ENCODE measurements around the gene CIDEB.

Gene CIDEB

DNA sequence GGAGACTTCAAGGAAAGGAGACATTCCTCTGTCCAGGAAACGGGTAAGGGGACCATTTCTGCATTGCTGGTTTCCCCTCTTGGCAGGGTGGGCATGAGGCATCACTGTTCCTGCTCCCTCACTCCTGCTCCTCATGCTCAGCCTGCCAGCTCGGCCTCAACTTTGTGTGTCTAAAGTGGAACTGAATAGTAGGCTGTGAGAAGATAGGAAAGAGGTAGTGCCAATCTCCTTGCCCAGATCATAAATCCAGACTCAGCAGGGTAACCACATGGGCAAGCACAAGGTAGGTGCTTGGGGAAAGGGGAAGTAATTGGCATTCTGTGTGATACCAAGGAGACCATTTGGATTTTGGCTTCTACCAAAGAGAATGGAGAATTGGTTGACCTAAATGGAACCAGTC, 6.1 kb upstream of the CIDEB start:
- no peak for DNase-seq (ENCODE audit: low read depth in 2 of 2, low spot score in 1 of 2)

DNA sequence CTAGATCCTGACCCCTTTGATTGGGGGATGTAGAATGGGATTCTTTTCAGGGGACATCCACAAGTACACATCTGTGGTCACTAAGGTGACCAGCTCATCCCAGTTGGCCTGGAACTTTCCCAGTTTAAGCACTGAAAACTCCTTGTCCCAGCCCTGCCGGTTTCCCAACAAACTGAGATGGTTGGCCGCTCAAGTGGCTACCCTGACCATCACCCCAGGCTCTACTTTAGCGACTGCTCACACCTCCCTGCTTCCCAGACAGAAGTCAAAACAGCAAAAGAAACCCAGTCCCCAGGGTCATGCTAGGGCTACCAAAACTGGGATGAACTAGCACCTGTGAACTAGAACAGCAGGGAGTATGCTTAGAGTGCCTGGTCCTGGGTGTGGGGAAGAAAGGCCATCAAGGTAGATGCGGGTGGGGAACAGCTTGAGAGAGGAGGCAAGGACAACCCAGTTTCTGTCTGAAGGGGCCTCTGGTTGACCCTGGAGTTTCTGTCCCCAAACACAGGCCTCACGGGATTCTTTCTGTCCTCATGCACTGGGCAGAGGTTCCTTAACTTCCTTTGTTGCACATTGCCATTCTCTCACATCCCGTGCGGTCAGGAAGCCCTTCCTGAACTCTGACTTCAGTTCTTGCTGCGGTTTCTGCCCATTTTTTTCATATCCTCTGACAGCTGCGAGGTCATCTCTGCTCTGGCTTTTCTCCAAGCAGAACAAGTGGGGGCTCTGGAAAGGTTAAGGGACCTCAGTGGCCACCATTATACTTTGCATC, 5.1 kb upstream of the CIDEB start:
- DNase-seq (ENCODE audit: low read depth in 2 of 2, low spot score in 1 of 2), result no peak

DNA sequence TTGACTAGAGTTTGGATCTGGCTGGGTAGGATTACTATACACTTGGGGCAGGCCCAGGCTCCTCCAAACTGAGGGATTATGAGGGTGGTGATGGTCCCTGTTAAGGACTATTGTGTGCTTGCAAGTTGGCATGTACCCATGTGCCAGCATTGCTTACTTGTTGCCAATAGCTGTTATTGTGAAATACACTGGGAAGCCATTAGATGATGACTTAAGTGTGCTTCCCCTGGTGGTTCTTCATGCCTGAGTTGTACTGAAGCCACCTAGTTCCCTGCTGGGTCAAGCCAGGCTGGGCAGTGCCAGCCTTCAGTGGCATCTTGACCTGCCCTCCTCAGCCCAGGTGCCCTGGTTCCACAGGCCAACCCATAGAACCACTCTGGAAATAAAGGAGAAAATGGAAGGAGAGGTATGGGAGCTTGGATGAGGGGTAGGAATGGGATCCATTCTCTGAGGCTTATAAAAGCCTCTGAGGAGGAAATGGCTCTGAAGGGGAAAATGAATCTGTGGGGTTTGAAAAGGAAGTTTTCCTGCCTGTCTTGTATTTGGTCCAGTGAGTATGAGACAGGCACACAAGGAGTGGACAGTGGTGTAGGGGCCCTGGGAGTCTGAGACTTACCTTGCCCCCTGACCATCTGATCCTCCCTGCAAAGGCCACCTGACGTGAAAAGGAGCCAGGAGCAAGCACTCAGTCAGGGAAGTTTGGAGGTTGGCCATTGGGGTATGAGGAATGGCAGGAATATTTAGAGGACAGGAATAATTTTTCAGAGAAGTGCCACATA, 4.2 kb upstream of the CIDEB start:
- no peak for DNase-seq (ENCODE audit: low read depth in 2 of 2, low spot score in 1 of 2)

DNA sequence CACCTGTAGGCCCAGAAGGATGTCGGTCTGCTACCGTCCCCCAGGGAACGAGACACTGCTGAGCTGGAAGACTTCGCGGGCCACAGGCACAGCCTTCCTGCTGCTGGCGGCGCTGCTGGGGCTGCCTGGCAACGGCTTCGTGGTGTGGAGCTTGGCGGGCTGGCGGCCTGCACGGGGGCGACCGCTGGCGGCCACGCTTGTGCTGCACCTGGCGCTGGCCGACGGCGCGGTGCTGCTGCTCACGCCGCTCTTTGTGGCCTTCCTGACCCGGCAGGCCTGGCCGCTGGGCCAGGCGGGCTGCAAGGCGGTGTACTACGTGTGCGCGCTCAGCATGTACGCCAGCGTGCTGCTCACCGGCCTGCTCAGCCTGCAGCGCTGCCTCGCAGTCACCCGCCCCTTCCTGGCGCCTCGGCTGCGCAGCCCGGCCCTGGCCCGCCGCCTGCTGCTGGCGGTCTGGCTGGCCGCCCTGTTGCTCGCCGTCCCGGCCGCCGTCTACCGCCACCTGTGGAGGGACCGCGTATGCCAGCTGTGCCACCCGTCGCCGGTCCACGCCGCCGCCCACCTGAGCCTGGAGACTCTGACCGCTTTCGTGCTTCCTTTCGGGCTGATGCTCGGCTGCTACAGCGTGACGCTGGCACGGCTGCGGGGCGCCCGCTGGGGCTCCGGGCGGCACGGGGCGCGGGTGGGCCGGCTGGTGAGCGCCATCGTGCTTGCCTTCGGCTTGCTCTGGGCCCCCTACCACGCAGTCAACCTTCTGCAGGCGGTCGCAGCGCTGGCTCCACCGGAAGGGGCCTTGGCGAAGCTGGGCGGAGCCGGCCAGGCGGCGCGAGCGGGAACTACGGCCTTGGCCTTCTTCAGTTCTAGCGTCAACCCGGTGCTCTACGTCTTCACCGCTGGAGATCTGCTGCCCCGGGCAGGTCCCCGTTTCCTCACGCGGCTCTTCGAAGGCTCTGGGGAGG, 3.1 kb upstream of the CIDEB start, which contains the start of gene LTB4R:
Gene LTB4R (plus strand): TSS at position 857 of the 959 bp plus-strand sequence. CDS start 4,150 bp downstream, outside the sequence.
- DNase-seq (ENCODE audit: low read depth in 2 of 2, low spot score in 1 of 2), result no peak

DNA sequence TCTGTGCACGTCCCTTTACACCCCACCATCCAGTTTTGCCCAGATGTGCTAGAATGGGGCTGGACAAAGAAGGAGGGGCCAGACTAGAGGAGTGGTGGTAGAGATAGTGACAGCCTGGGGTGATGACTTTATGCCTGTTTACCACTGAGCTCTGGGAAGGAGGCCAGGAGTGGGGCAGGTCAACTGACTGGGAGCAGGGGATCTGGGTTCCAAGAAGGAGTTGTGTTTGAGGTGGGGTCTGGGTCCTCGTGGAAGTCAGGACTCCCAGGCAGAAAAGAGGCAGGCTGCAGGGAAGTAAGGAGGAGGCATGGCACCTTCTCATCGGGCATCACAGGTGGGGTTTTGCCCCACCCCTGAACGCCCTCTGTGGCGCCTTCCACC, 2.5 kb upstream of the CIDEB start:
- no peak for DNase-seq (ENCODE audit: low read depth in 2 of 2, low spot score in 1 of 2)

DNA sequence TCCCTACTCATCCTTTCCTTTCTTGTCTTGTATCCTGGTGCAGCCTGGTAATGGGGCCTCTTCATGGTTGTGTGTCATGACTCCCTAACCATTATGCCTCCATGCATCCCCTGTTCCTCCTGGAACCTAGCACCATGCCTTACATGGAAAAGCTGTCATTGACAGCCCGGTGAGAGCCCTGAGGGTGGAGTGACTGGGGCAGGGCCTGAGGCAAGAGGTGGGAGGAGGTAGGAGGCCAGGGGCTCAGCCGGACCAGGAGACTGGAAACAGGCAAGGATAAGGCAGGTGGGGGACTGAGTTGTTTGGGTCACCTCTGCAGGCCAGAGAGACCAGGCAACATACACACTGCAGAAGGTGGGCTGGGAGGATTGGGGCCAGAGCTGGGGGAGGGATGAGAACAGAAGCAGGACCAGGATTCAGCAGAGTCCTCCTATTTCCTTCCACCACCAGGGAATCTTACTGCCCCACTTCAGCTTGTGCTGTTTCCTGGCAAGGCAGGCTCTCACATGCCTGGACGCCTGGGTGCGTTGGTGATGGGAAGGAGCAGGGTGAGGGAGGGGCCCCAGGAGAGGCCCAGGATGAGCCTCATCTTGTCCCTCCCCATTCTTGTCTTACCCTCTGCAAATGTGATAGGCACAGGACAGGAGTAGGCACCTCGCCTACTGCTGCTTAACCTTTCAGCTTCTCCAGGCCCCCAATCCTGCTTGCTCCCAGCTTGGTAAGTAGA, 1.9 kb upstream of the CIDEB start, which contains the start of gene LTB4R2:
Gene LTB4R2 (plus strand): TSS at position 603 of the 727 bp plus-strand sequence. CDS start 525 bp downstream, outside the sequence.
- no peak for DNase-seq (ENCODE audit: low read depth in 2 of 2, low spot score in 1 of 2)

DNA sequence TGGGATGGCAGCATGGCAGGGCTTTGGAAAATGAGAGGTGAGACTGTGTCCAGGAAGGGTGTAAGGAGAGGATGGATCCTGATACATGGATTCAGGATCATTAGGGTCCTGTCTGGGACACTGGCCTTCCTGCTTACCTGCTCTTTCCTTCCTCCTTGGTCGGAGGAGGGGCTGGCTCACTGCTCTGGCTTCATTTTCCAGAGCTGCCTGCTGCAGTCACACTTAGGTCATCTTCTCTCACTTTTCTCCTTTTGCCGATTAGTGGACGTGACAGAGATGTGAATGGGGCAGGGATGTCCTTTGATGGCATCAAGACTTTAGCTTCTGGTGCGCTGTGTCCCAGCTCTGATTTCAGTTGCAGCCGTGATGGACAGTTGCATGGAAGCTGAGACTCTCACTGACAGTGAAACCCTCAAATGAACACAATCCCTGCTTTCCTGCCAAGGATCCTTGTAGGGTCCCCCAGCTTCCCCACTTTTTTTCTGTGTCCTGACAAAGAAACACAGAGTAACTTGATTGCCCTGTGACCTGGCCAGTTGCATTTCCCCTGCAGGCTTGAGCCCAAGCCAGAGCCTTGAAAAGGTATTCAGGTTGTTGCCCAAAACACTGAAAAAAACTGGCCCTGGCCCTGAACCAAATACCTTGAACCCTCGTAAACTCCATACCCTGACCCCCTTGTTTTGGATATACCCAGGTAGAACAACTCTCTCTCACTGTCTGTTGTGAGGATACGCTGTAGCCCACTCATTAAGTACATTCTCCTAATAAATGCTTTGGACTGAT, 756 bp upstream of the CIDEB start:
- DNase-seq (ENCODE audit: low read depth in 2 of 2, low spot score in 1 of 2), result no peak

DNA sequence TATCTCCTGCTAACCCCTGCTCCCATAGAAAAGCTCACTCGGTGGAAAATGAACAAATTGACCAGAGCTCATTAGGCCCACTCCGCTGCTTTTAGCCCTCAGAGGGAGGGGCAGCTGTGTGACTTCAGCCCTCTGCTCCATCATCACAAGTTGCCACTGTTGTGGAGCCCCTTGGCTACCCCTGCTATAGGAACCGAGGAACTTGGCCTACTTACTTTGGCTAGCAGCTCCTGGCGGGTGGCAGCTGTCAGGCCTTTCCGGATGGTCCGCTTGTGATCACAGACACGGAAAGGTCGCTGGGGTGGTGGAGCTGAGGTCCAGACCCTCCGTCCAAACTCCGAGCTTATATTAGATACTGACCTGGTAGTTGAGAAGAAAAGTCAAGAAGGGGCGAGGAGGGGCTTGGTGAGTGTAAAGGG, 612 bp downstream of the CIDEB start:
- no peak for DNase-seq (ENCODE audit: low read depth in 2 of 2, low spot score in 1 of 2)

DNA sequence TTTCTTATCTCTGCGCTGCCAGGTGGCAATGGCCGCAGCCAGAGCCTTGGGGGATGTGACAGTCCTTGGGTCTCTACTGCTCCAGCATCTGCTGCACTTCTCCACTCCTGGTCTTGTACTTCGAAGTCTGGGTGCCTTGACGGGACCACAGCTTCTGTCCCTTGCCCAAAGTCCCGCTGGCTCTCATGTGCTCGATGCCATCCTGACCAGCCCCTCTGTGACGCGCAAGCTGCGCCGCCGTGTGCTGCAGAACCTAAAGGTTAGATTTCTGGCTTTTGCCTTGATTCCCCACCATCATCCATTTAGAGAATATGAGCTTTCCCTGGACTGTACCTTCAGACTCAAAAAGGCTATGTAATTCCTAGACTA, 3.8 kb downstream of the CIDEB start:
- no peak for DNase-seq (ENCODE audit: low read depth in 2 of 2, low spot score in 1 of 2)

DNA sequence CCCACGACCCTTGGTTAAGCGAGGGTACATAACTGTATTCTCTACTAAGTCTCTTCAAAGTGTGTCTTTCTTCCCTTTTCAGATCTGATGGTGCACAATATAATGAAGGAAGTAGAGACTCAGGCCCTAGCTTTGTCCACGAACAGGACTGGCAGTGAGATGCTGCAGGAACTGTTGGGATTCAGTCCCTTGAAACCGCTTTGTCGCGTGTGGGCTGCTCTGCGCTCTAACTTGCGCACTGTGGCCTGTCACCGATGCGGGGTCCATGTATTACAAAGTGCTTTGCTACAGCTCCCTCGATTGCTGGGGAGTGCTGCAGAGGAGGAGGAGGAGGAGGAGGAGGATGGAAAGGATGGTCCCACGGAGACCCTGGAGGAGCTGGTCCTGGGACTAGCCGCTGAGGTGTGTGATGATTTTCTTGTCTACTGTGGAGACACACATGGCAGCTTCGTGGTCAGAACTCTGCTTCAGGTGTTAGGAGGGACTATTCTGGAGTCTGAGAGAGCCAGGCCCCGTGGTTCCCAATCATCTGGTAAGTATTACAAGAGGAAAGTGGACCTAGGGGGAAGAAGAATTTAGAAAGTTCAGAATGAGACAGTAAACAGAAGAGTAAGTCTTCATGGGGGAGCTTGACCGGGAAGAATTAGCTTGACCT, 7.3 kb downstream of the CIDEB start:
- no peak for DNase-seq (ENCODE audit: low read depth in 2 of 2, low spot score in 1 of 2)

DNA sequence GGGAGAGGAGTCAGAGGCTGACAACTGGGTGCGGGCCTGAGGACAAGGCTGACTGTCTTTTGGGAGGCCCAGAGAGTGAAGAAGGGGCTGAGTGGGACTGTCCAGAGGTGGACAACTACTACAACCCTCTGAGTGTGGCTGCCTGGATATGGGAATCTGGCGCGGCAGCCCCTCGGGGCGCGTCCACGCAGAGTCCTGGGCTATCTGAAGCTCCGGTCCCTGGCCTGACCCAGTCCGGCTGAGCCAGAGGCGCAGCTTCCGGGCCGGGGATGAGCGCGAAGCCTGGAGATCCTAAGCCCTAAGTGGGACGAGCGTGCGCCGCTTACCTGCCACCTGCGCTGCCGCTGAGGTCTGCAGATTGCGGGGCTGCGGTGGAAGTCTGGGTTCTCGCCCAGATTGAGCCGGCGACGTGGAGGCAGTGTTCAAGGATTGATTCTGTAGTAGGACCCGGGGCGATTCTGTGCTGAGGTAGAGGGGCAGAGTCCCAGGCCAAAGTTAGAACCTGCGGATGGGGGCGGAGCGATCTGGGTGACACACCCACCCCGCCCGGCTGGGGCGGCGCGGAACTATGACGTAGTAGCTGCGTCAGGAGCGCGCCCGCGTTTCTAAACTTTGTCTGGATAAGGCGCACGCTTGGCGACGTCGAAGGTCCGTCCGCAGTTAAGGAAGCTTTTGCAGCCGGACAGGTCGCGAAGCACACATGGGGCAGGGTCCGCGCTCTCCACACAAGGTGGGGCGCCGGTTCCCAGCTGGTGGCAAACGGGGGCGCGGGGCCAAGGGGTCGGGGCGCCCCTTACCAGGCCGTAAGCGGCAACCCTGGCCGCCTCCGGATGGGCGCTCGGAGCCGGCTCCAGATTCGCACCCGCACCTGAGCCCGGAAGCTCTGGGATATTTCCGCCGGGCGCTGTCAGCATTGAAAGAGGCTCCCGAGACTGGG, 8.3 kb downstream of the CIDEB start, which contains the start of the genes DHRS1 and NOP9:
Gene DHRS1 (minus strand): TSS at position 526 of the 937 bp plus-strand sequence. CDS start 674 bp downstream, outside the sequence.
Gene NOP9 (plus strand): TSS at position 596 of the 937 bp plus-strand sequence. CDS start 105 bp downstream, at position 701.
- DNase-seq (ENCODE audit: low read depth in 2 of 2, low spot score in 1 of 2), result peak; percentile 82 to 91

DNA sequence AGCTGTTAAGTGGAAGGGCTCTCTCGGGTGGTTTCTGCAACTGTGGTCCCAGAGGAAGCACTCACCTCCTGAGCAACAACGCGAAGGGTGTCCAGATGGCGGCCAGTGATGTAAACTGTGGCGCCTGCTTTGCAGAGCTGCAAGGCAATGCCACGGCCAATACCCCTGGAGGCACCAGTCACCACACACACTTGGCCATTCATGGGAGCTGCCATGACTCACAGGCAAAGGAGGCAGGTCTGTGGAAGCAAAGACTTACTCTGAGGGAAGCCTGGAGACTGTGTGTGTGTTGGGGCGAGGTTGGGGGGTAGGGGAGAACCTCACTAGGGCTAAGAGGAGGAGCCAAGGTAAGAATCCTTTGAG, 8.9 kb downstream of the CIDEB start:
- no peak for DNase-seq (ENCODE audit: low read depth in 2 of 2, low spot score in 1 of 2)

DNA sequence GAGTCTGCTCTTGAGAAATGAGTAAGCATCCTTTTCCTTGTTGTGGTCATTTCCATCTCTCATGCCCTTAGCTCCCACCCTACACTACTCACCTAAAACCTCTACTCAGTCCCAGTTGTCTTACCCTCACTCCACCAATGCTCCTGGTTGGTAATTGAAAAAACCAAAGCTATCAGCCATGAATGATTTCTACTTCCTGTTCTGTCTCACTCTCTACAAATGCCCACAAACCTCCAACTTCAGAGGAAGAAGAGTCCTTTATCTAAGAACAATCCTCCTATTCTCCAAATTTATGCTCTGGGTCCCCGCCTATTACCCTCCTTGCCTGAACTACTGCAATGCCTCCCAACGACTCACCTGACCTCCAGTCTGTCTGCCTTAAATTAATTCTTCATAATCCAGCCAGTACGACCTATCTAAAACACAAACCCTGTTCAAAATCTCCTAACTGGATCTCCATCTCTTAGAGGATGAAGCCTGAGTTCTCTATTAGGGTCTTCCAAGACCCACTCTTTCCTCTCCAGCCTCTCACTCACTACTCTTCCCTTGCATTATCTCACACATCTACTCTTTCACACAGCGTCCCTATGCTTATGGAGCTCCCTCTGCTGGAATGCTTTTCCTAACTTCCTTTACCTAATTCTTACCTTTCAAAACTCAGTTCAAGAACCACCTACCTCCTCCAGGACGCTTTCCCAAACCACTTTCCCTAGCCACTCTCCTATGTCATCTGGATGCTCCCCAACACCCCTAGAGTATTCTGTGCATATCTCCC, 10.4 kb downstream of the CIDEB start:
- DNase-seq (ENCODE audit: low read depth in 2 of 2, low spot score in 1 of 2), result no peak

DNA sequence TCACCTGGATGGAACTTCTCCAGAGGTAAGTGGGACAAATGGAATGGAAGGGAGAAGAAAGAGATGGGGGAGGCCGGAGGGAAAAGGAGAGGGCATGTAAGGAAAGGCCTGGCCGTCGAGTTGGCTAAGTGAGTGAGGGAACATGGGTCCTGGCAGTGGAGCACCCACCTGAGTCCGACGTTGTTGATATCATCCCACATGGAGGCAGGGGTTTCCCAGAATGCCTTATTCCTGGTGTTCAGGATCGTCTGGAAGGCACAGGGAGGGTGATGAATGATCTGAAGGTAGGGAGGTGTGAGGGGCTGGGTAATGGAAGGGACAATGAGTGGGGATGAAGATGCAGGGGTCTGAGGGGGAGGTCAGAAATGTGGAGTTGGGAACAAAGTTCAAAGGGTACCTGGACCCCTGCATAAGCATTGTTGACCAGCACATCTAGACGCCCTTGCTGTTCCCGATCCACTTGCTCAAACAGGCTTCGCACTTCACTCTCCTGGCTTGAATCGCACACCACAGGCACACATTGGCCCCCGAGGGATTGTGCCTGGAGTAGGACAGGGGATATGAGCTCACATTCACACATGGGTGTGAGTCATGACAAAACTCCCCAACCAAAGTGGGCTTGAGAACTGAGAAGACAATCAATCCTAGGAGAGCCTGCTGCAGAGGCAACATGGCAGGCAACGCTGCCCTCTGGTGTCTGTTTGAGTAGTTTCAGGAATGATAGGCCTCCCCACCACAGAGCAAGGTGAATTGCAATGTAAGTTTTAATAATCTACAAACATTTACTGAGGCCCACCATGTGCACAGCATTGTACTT, 11.2 kb downstream of the CIDEB start:
- peak; percentile 46 to 55 for DNase-seq (ENCODE audit: low read depth in 2 of 2, low spot score in 1 of 2)

DNA sequence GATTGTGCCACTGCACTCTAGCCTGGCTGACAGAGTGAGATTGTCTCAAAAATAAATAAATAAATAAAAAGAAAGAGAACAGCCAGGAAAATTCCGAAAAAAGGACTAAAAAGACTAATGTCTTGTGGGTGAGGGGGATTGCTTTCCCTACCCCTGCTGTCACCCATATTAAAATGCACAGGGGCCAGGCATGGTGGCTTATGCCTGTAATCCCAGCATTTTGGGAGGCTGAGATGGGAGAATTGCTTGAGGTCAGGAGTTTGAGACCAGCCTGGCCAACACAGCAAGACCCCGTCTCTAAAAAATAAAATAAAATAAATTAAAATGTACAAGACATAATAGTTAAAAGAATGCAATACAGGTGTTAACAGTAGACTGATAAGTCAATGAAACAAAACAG, 14.3 kb downstream of the CIDEB start:
- DNase-seq (ENCODE audit: low read depth in 2 of 2, low spot score in 1 of 2), result no peak

DNA sequence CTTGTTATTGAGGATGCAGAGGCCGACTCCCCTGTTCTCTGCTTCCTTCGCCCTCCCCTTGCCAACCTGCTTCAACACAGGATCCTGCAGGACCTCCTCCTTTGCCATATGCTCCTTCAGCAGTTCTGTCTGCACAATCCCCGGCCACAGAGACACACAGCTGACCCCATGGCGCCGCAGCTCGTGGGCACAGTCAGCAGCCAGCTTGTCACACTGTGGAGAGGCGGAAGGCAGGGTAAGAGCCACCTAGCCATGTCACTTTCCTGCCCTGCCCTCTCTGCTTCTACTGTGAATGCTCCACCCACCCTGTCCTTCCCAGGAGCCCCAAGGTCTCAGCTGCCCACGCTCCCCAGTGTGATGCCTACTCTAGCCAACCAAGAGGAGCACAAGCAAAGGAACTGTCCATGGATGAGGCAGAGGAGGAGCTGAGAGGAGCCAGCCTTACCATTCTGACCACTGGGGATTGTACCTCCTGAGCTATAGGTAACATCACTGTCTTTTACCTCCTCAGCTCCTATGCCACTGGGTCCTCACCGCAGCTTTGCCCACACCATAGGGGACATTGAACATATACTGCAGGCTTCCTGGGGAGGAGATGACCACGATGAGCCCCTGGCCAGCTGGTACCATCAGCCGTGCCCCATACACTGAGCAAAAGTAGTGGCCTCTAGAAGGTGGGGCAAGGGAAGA, 15.5 kb downstream of the CIDEB start:
- DNase-seq (ENCODE audit: low read depth in 2 of 2, low spot score in 1 of 2), result no peak

All from stimulated activated CD8-positive, alpha-beta memory T cell treated with anti-CD3 and anti-CD28 coated beads, Interleukin-4, amount 100 ng/mL, for 4 hours (primary cell).